ENCODE results near the gene LYRM4. TPM values are rescaled to one million over a fixed set of nuclear protein-coding genes. Genes with fewer than 3 reads are reported as not detected.

LYRM4 gene
- total and polyA plus RNA-seq, 9 of the 15 experiments (the other 6 are each of a cell fraction or from before 2014, with no cell fraction given), result 24.2 to 69.4 (median 41.8) TPM

DNA sequence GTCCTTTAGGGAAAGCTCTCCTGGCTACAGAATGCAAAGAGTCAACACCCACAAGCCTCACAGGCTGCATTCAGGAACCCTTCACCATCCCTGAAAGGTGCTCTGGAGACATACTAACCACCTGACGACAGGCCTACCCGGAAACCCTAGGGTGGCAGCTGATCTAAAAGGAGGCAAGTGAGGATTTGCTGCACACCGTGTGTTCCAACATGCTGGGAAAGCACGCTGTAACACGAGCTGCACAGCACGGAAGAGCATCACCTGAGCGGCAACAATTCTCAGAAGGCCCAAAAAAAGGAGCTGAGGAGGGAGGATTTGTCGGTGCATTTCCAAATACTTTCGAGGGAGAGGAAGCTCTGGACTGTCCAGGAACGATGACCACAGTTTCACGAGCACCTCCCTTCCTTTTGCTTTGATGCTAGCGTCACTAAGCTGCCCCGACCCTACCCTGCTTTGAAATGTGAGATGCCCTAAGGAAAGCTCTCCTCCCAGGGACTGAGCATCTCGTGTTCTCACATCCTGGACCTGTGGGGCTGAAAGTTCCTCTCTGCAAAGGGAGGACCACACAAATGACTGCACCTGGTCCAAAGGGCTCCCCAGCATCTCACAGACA lies 88.6 kb downstream of the LYRM4 start:
- no peak overlapping the region for H3K27ac ChIP-seq (ENCODE audit: extremely low read depth, low read depth, low read length)
- H3K36me3 ChIP-seq (ENCODE audit: control insufficient read depth, insufficient read depth, low read length), result 0 out of 3 replicates have a peak, but pooled peaks cover 2% of the 10 kb centered on the region
- no peaks in the 10 kb centered on the region for H4K20me1 ChIP-seq (replicated peaks; ENCODE audit: control insufficient read depth, insufficient read depth, low read length)
- POLR2A ChIA-PET, result interaction anchor here (0.6 kb wide), 1 partner anchor 43 kb away, joined by 3 read pairs; no protein-coding TSS in a partner anchor
- no peaks in the 10 kb centered on the region for H3K4me1 ChIP-seq (replicated peaks in 1 of 2; ENCODE audit: control insufficient read depth in 2 of 2, insufficient read depth in 2 of 2, low read length in 2 of 2)
- H2AFZ ChIP-seq (ENCODE audit: low read depth, low read length), result no peak overlapping the region
- no peak overlapping the region for H3K4me2 ChIP-seq (ENCODE audit: insufficient read depth, low read length)
- 65% methylated on average over 14 of the region's 14 CpGs for WGBS (ENCODE audit: insufficient coverage, low coverage, missing lambda C conversion rate)
- CTCF ChIA-PET (ENCODE audit: low intra/inter-chr PET ratio), result no interaction called here
- no peak for DNase-seq (ENCODE audit: extremely low read depth in 1 of 4, low spot score in 3 of 4)
- no peaks in the 10 kb centered on the region for H3K27me3 ChIP-seq (ENCODE audit: control insufficient read depth in 2 of 2, insufficient read depth in 2 of 2, low read length in 2 of 2)
- in situ Hi-C loops (cut with MboI) (no loop called here), intact Hi-C loops (cut with micrococcal nuclease) (no loop called here)
- no peak for FAIRE-seq
- H3K4me3 ChIP-seq, result no peak overlapping the region
- H3K79me2 ChIP-seq (ENCODE audit: control insufficient read depth, insufficient read depth, low read length), result no peaks in the 10 kb centered on the region
- H3K9me1 ChIP-seq (ENCODE audit: control insufficient read depth, insufficient read depth, low read length), result no peaks in the 10 kb centered on the region
- H3K9ac ChIP-seq (ENCODE audit: insufficient read depth in 1 of 2, low read depth in 2 of 2, low read length in 2 of 2), result no peak overlapping the region
- H3K9me3 ChIP-seq (replicated peaks; ENCODE audit: control insufficient read depth, insufficient read depth, low read depth, low read length), result no peaks in the 10 kb centered on the region
- no peak for ATAC-seq
- BruUV-seq (replicated peaks), result no TSS peak
- no peak for TF ChIP-seq NR2C1 (IDR thresholded peaks at IDR 0.05)
- TF ChIP-seq NR2C1 (tag; IDR thresholded peaks at IDR 0.05), result no peak
- no peak for TF ChIP-seq THRA (IDR thresholded peaks at IDR 0.05)
- no peak for TF ChIP-seq PCBP2 (IDR thresholded peaks at IDR 0.05; ENCODE audit: low read depth, low read length, poor library complexity, severe bottlenecking)
- no peak for TF ChIP-seq EHMT2 (IDR thresholded peaks at IDR 0.05)
- TF ChIP-seq, protein P1, sequence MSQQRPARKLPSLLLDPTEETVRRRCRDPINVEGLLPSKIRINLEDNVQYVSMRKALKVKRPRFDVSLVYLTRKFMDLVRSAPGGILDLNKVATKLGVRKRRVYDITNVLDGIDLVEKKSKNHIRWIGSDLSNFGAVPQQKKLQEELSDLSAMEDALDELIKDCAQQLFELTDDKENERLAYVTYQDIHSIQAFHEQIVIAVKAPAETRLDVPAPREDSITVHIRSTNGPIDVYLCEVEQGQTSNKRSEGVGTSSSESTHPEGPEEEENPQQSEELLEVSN (IDR thresholded peaks at IDR 0.05; ENCODE audit: borderline replicate concordance in 1 of 2, extremely low read depth in 1 of 2, insufficient read depth in 1 of 2, insufficient read length in 1 of 2, low read depth in 1 of 2, low read length in 1 of 2, poor library complexity in 1 of 2, severe bottlenecking in 1 of 2), result no peak
- TF ChIP-seq ZKSCAN3 (CRISPR knock-in tag; IDR thresholded peaks at IDR 0.05), result no peak
- no peak for TF ChIP-seq RB1 (IDR thresholded peaks at IDR 0.05; ENCODE audit: low read depth)
- no peak for TF ChIP-seq SMAD3 (CRISPR knock-in tag; conservative IDR thresholded peaks at IDR 0.05)
- no peak for TF ChIP-seq ZEB2 (IDR thresholded peaks at IDR 0.05)
- TF ChIP-seq IRF1 (CRISPR knock-in tag; IDR thresholded peaks at IDR 0.05; ENCODE audit: borderline replicate concordance), result no peak
- TF ChIP-seq ARHGAP35 (IDR thresholded peaks at IDR 0.05; ENCODE audit: partially characterized antibody), result no peak
- TF ChIP-seq POLR2H (tag; IDR thresholded peaks at IDR 0.05; ENCODE audit: low read depth), result no peak
- TF ChIP-seq ELF4 (CRISPR knock-in tag; IDR thresholded peaks at IDR 0.05), result no peak
- no peak for TF ChIP-seq GABPB2 (CRISPR knock-in tag; conservative IDR thresholded peaks at IDR 0.05)
- TF ChIP-seq, protein P2, sequence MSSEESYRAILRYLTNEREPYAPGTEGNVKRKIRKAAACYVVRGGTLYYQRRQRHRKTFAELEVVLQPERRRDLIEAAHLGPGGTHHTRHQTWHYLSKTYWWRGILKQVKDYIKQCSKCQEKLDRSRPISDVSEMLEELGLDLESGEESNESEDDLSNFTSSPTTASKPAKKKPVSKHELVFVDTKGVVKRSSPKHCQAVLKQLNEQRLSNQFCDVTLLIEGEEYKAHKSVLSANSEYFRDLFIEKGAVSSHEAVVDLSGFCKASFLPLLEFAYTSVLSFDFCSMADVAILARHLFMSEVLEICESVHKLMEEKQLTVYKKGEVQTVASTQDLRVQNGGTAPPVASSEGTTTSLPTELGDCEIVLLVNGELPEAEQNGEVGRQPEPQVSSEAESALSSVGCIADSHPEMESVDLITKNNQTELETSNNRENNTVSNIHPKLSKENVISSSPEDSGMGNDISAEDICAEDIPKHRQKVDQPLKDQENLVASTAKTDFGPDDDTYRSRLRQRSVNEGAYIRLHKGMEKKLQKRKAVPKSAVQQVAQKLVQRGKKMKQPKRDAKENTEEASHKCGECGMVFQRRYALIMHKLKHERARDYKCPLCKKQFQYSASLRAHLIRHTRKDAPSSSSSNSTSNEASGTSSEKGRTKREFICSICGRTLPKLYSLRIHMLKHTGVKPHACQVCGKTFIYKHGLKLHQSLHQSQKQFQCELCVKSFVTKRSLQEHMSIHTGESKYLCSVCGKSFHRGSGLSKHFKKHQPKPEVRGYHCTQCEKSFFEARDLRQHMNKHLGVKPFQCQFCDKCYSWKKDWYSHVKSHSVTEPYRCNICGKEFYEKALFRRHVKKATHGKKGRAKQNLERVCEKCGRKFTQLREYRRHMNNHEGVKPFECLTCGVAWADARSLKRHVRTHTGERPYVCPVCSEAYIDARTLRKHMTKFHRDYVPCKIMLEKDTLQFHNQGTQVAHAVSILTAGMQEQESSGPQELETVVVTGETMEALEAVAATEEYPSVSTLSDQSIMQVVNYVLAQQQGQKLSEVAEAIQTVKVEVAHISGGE (CRISPR knock-in tag; IDR thresholded peaks at IDR 0.05), result no peak
- TF ChIP-seq STAT5B (CRISPR knock-in tag; IDR thresholded peaks at IDR 0.05), result no peak

Data from K562 (cell line).